ENCODE results near the gene PPFIA4.

DNA sequence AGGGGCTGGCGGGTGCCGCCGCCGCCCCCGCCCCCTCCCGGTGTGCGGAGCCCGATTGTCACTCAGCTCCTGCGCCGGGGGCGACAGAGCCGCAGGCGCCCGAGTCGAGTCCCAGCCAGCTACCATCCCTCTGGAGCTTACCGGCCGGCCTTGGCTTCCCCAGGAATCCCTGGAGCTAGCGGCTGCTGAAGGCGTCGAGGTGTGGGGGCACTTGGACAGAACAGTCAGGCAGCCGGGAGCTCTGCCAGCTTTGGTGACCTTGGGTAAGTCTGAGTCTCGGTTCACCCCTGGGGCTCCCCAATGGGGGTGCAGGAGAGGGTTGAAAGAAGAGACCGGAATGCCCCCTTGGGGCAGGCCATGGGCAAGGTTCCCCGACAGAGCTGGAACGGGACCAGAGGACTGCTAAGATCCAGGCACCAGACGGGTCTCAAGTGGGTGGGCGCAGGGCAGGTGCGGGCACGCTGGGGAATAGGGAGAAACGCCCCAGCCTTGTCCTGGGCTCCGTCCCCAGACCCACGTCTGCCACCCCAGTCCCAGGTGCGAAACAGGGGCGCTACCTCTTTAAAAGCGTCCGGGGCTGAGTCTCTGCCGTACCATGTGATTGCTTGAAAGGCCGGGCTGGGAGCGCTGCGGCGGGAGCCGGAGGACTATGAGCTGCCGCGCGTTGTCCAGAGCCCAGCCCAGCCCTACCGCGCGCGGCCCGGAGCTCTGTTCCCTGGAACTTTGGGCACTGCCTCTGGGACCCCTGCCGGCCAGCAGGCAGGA, 101.6 kb downstream of the PPFIA4 start, which contains the start of gene ADORA1:
- TF ChIP-seq, protein P1, sequence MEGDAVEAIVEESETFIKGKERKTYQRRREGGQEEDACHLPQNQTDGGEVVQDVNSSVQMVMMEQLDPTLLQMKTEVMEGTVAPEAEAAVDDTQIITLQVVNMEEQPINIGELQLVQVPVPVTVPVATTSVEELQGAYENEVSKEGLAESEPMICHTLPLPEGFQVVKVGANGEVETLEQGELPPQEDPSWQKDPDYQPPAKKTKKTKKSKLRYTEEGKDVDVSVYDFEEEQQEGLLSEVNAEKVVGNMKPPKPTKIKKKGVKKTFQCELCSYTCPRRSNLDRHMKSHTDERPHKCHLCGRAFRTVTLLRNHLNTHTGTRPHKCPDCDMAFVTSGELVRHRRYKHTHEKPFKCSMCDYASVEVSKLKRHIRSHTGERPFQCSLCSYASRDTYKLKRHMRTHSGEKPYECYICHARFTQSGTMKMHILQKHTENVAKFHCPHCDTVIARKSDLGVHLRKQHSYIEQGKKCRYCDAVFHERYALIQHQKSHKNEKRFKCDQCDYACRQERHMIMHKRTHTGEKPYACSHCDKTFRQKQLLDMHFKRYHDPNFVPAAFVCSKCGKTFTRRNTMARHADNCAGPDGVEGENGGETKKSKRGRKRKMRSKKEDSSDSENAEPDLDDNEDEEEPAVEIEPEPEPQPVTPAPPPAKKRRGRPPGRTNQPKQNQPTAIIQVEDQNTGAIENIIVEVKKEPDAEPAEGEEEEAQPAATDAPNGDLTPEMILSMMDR (conservative IDR thresholded peaks at IDR 0.05; ENCODE audit: low read depth, low read length), result no peak
- TF ChIP-seq EZH2 (IDR thresholded peaks at IDR 0.05; ENCODE audit: low read length, unreplicated experiment) (no peak), EZH2phosphoT487 (IDR thresholded peaks at IDR 0.05; ENCODE audit: borderline replicate concordance, low read length) (no peak)

Data from PC-3 (cell line).